ENCODE results near the gene PGC. TPM values are rescaled to one million over a fixed set of nuclear protein-coding genes. Genes with fewer than 3 reads are reported as not detected.

PGC gene
- total and polyA plus RNA-seq, 2 donors (not counting 3 experiments of a cell fraction or from before 2014, with no cell fraction given) = not detected

DNA sequence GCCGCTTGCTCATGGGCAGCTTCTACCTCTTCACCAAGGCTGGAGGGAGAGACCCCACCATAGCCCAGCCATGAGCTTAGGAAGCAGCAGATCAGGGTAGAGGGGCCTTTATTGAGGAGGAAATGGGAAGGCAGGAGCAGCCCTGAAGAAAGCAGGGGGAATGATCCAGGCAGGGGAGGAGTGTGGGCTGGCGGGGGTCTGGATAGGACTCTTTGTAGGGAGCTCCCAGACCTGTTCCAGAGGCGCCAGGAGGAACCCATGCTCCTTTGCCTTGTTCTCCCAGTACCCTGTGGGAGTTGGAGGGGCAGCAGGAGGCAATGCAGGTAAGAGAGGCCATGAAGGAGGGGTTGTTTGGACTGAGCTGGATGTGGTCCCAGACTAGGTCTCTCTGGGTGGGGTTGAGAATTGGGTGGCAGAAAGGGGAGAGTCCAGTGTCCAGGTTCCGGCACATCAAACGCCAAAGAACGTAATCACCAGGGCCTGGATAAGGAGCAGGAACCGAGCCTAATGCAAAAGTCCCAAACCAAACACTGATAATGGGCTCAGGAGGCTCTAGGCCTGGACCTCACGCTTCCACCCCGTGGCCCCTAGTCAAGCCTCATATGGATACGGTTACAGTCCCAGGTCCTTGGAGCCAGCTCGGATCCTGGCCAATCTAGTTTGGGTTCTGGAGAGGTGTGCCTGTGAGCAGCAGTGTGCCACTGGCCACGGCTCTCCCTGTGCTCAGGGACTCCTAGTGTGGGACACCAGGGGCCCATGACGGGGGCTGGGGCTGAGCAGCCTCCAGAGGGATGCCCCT, 12.1 kb upstream of the PGC start:
- H3K4me1 ChIP-seq (ENCODE audit: control insufficient read depth, extremely low read depth, insufficient read depth, low read length) = peaks cover 4% of the 10 kb centered on the region
- no TSS peak for BruUV-seq (replicated peaks)
- H3K9me1 ChIP-seq (replicated peaks; ENCODE audit: control insufficient read depth, extremely low read depth, insufficient read depth, low read length) = no peaks in the 10 kb centered on the region
- H3K79me2 ChIP-seq (ENCODE audit: control insufficient read depth, insufficient read depth, low read length) = no peaks in the 10 kb centered on the region
- H3K27ac ChIP-seq (ENCODE audit: insufficient read depth, low read depth, low read length) = no peak overlapping the region
- H3K9ac ChIP-seq (replicated peaks; ENCODE audit: extremely low read depth, insufficient read depth, low read length) = no peak overlapping the region
- H3K4me3 ChIP-seq (replicated peaks in 1 of 3; ENCODE audit: insufficient read depth in 1 of 3, low read depth in 1 of 3, low read length in 3 of 3) = no peak overlapping the region
- dilution Hi-C loops (cut with MboI; ENCODE audit: extremely low pct_ligation_motif_present, low sequenced_read_pairs) (no loop called here), intact Hi-C loops (cut with micrococcal nuclease) (no loop called here)
- H3K27me3 ChIP-seq (ENCODE audit: control insufficient read depth in 2 of 2, insufficient read depth in 2 of 2, low read length in 2 of 2) = no peaks in the 10 kb centered on the region
- no peak for DNase-seq (ENCODE audit: low read depth, low spot score)
- H3K36me3 ChIP-seq (ENCODE audit: control insufficient read depth in 2 of 2, extremely low read depth in 1 of 2, insufficient read depth in 2 of 2, low read length in 2 of 2) = no peaks in the 10 kb centered on the region
- no peaks in the 10 kb centered on the region for H4K20me1 ChIP-seq (replicated peaks; ENCODE audit: control insufficient read depth, extremely low read depth, insufficient read depth, low read length)
- no peak for FAIRE-seq
- CTCF ChIA-PET = no interaction called here
- TF ChIP-seq MYC (IDR thresholded peaks at IDR 0.05; ENCODE audit: low read depth, low read length) (no peak), POLR2AphosphoS5 (IDR thresholded peaks at IDR 0.05; ENCODE audit: insufficient read depth, low read depth, low read length) (no peak), FOS (IDR thresholded peaks at IDR 0.05; ENCODE audit: borderline replicate concordance, insufficient read depth, low read length) (no peak), MAX (IDR thresholded peaks at IDR 0.05; ENCODE audit: insufficient read depth, insufficient read length) (no peak), EZH2 (IDR thresholded peaks at IDR 0.05; ENCODE audit: borderline replicate concordance, low read depth, low read length, severe bottlenecking) (no peak), GATA2 (IDR thresholded peaks at IDR 0.05; ENCODE audit: insufficient read depth, insufficient read length, low read depth, low read length) (no peak), JUN (IDR thresholded peaks at IDR 0.05; ENCODE audit: borderline replicate concordance, insufficient read depth, insufficient read length, low read depth) (no peak), POLR2A (IDR thresholded peaks at IDR 0.05; ENCODE audit: low read depth, low read length) (no peak)
- TF ChIP-seq, protein P1, sequence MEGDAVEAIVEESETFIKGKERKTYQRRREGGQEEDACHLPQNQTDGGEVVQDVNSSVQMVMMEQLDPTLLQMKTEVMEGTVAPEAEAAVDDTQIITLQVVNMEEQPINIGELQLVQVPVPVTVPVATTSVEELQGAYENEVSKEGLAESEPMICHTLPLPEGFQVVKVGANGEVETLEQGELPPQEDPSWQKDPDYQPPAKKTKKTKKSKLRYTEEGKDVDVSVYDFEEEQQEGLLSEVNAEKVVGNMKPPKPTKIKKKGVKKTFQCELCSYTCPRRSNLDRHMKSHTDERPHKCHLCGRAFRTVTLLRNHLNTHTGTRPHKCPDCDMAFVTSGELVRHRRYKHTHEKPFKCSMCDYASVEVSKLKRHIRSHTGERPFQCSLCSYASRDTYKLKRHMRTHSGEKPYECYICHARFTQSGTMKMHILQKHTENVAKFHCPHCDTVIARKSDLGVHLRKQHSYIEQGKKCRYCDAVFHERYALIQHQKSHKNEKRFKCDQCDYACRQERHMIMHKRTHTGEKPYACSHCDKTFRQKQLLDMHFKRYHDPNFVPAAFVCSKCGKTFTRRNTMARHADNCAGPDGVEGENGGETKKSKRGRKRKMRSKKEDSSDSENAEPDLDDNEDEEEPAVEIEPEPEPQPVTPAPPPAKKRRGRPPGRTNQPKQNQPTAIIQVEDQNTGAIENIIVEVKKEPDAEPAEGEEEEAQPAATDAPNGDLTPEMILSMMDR (IDR thresholded peaks at IDR 0.05; ENCODE audit: extremely low read depth in 1 of 2, insufficient read depth in 1 of 2, low read depth in 1 of 2, low read length in 2 of 2) = no peak
- H2AFZ ChIP-seq (ENCODE audit: low read depth, low read length) = no peak overlapping the region
- POLR2A ChIA-PET = no interaction called here
- no peaks in the 10 kb centered on the region for H3K9me3 ChIP-seq (replicated peaks; ENCODE audit: control insufficient read depth, insufficient read depth, low read length)
- no peak overlapping the region for H3K4me2 ChIP-seq (ENCODE audit: insufficient read depth, low read length)

Data from endothelial cell of umbilical vein (primary cell).